Bone marrow (tissue), 2 donors: ENCODE measurements around the gene DSE.
"Not testable (repeated sequence)": the region's sequence is repeated elsewhere in the genome, so short reads cannot be mapped to it uniquely, and the experiment has no call there.

Source experiments
- DNase-seq, 2 donors: peaks; one replicate each; lab custom pipeline; 2025; lab: John Stamatoyannopoulos, UW

The DSE gene

GRCh38 chr6:116370760-116371119 is at the start of gene DSE:
Gene DSE (plus strand): TSS chr6:116370947. CDS start chr6:116399251, 28,304 bp downstream.
- DNase-seq, result peak; percentile 75 to 80

DNA sequence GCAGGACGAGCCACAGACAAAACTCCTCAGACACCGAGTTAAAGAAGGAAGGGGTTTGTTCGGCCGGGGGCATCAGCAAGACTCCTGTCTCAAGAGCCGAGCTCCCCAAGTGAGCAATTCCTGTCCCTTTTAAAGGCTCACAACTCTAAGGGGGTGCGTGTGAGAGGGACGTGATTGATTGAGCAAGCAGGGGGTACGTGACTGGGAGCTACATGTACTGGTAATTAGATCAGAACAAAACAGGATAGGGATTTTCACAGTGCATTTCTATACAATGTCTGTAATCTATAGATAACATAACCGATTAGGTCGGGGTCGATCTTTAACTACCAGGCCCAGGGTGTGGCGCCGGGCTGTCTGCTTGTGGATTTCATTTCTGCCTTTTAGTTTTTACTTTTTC is 48.8 kb upstream of the DSE start:
- not testable (repeated sequence) for DNase-seq

- DNase-seq, result no peak
Observed at GRCh38 chr6:116323863-116324262, 46.9 kb upstream of the DSE start.

DNA sequence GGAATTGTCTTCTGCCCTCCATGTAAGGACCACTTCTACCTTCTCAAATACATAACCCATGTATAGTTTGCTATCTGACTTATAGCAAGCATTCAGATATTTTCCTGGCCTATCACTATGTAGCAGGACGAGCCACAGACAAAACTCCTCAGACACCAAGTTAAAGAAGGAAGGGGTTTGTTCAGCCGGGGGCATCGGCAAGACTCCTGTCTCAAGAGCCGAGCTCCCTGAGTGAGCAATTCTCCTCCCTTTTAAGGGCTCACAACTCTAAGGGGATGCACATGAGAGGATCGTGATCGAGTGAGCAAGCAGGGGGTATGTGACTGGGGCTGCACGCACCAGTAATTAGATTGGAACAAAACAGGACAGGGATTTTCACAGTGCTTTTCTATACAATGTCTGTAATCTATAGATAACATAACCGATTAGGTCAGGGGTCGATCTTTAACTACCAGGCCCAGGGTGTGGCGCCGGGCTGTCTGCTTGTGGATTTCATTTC is 45.1 kb upstream of the DSE start:
- not testable (repeated sequence) for DNase-seq

- DNase-seq, result no peak
Observed at GRCh38 chr6:116326181-116326671, 44.5 kb upstream of the DSE start.

GRCh38 chr6:116326996-116327395 is 43.8 kb upstream of the DSE start:
- no peak for DNase-seq

DNA sequence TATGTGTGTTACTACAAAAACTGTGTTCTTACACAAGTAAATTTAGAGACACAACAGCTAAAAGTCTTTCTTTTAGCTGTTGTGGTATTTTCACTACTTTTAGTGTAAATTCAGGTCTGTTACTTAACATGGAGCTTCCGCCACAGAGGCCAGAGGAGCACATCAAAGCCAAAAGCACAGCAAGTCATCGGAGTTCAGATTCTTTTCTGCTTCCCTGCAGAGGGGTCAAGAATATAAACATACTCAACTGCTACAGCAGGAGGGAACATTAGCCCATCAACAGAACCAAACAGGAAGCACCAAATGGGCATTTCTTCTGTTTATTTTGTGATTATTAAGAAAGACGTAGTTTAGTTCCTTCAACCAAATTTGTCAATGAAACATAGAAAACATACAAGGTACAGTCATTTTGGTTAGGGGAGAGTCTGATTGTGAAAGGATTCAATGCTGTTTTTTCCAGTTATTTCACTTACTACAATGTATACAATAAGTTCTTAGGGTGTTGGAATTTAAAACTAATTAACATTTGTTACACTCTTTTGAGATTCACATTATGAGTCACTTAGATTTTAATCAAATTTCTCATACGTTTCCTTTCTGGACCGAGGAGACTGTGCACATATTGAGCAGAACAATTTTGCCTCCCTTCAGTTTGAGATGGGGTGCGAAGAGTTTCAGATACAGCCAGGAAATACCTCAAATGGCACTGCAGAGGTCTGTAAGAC is 42.8 kb upstream of the DSE start:
- DNase-seq, result no peak

- DNase-seq, result no peak
Observed at GRCh38 chr6:116328528-116328903, 42.2 kb upstream of the DSE start.

DNA sequence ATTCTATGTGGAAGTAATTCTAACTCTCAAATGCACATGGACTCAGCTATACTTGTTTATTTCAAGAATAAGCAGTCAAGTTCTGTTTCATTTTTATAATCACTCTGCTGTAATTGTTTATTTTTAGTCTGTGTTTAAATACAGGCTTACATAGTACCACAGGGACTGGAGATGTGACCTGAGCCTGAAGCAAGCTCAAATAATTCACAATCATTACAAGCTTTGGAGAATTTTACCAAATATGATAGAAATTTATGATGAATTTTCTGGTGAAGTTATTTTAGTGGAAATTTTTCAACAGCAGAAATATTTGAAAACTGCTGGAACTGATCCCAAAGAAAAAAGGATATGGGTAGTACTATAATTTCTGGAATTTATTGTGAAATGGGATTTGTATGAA is 41.6 kb upstream of the DSE start:
- DNase-seq, result no peak

DNA sequence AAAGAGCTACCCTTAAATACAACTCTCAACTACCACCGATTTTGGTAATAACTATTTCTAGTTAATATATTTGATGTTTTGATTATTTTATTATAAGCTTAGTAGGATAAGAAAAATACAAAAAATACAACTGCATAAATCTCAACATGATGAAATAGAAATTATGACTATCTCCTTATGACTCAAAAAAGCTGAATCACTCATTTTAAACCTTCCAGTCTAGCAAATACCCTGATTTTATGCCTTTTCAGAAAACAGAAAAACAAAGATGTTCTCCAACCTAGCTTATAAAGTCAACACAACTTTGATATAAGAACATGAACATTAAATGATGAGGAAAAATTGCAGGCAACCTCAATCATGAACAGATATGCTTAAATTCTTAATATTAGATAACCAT is 40.2 kb upstream of the DSE start:
- no peak for DNase-seq

DNA sequence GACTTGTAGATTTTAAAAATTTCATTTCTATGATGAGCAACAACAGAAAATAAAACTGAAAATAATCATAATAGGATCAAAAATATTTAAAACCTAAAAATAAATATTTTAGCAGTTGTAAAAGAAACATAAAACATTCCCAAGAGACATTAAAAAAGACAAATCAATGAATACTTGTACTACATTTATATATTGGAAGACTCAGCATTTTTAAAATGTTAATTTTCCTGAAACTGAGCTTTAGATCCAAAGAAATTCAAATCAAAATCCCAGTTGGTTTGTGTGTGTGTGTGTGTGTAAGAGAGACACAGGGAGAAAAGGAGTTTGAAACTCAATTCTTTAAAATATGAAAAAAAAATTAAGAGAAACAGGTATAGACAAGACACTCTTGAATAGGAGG is 38.7 kb upstream of the DSE start:
- DNase-seq, result no peak

DNA sequence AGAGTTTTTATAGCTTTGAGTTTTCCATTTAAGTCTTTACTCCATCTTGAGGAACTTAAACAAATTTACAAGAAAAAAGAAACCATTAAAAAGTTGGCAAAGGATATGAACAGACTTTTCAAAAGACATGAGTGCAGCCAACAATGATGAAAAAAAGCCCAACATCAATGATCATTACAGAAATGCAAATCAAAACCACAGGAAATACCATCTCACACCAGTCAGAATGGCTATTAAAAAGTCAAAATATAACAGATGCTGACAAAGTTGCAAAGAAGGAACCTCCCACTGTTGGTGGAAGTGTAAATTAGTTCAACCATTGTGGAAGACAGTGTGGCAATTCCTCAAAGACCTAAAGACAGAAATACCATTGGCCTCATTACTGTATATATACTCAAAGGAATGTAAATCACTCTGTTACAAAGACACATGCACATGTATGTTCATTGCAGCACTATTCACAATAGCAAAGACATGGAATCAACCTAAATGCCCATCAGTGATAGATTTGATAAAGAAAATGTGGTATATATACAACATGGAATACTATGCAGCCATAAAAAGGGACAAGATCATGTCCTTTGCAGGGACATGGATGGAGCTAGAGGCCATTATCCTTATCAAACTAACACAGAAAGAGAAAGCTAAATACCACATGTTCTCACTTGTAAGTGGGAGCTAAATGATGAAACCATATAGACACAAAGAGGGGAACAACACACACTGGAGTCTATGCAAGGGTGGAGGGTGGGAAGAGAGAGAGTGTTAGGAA is 35.9 kb upstream of the DSE start:
- not testable (repeated sequence) for DNase-seq

- no peak for DNase-seq
Observed at GRCh38 chr6:116335612-116336215, 35.0 kb upstream of the DSE start.

GRCh38 chr6:116338943-116339342 is 31.8 kb upstream of the DSE start:
- DNase-seq, result no peak

DNA sequence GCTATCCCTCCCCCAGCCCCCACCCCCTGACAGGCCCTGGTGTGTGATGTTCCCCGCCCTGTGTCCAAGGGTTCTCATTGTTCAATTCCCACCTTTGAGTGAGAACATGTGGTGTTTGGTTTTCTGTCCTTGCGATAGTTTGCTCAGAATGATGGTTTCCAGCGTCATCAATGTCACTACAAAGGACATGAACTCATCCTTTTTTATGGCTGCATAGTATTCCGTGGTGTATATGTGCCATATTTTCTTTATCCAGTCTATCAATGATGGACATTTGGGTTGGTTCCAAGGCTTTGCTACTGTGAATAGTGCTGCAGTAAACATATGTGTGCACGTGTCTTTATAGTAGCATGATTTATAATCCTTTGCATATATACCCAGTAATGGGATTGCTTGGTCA is 30.1 kb upstream of the DSE start:
- not testable (repeated sequence) for DNase-seq

- DNase-seq, result no peak
Observed at GRCh38 chr6:116349216-116349615, 21.5 kb upstream of the DSE start.

- no peak for DNase-seq
Observed at GRCh38 chr6:116351101-116351500, 19.6 kb upstream of the DSE start.

DNA sequence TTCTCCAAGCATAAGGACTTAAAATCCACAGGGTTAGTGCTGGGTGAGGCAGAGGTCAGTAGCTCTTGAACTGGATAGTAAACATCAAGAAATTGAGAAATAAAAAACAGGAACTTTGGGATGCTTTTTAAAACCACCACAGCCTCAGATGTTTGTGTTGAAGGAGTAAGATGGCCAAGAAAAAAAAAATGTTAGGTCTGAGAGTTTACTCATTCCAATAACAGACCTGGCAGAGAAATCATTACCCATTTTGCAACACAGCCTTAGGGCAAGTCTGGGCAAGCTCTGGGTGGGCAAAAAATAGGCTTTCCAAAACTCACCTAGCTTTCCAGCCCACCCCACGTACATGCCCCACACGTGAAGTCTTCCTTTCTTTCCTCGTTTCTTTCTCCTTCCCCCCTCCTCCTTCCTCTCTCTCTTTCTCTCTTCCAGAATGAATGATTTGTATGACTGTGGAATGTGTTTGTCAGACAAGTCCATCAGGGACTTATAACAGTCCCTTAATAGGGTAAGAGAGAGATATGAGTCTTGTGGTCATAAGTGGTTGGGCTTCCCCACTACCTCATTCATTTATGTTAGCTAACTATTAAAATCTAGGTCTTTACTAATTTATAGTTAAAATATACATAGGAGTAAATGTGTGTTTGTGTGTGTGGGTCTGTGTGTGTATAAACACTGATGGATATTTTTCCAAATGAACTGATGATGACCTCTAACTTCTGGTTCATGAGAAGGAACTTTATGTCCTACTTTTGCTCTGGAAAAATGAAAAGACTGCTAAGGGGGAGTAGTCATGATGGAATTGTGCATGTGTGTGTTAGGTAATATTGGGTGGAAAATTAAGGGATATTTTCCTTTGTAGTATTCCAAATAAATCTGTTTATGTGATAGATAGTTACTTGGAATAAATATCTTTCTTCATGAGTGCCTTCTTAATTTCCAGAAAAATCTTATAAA is 18.0 kb upstream of the DSE start:
- no peak for DNase-seq

GRCh38 chr6:116354236-116354635 is 16.5 kb upstream of the DSE start:
- no peak for DNase-seq

DNA sequence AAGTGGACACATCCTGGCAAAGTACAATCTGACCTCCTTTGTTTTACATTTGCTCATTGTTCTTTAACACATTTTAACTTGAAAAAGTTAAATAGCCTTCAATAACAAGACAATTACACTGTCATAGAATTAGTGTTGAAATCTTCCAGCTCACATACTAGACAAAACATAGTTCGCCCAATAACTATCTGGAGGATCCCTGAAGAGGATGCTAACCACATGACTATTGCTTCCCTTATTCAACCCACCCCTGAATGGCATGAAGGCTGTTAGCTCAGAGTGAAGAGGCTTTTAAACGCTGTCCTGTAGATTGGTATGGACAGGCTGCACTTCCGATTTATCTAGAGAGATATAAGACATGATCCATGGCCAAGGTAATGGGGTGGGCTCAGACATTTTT is 15.0 kb upstream of the DSE start:
- no peak for DNase-seq

DNA sequence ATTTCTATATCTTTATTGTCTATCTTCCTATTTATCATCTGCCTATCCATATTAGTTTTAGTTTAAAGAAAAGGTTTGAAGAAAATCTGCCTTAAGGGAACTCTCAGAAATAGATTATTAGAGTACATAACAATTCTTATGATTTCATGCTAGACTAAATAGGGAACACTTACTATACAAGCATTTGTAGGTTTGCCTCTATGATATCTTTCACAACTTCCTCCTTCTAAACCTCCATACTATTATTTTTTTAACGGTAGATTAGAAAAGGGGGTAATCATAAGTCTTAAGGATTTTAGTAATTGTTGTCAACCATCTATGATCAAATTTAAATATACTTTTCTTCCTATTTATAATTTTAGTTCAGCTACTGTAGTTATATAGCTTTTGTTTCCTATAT is 11.6 kb upstream of the DSE start:
- no peak for DNase-seq

- DNase-seq, result no peak
Observed at GRCh38 chr6:116359835-116360234, 10.9 kb upstream of the DSE start.
